NCI-H1694 treated with DMSO at 0.1 percent for 48 hours (cell line): Measurements from ENCODE around the gene PTPRR.
"Not testable (repeated sequence)": the region's sequence is repeated elsewhere in the genome, so short reads cannot be mapped to it uniquely, and the experiment has no call there.

Experiments
- DNase-seq: peaks from one replicate; lab custom pipeline; 2025; lab: John Stamatoyannopoulos, UW

Gene PTPRR

GRCh38 chr12:70747445-70748260, 172.9 kb downstream of the PTPRR start:
- no peak for DNase-seq

- DNase-seq = no peak
These were observed 175.5 kb downstream of the PTPRR start for GRCh38 chr12:70745048-70745447.

- no peak for DNase-seq
These were observed 176.4 kb downstream of the PTPRR start for GRCh38 chr12:70744178-70744577.

- DNase-seq = no peak
These were observed 179.3 kb downstream of the PTPRR start for GRCh38 chr12:70741256-70741655.

GRCh38 chr12:70739756-70740155, 180.8 kb downstream of the PTPRR start:
- DNase-seq = no peak

GRCh38 chr12:70736351-70737133, 184.0 kb downstream of the PTPRR start:
- DNase-seq = no peak

GRCh38 chr12:70735197-70735596, 185.3 kb downstream of the PTPRR start:
- not testable (repeated sequence) for DNase-seq

GRCh38 chr12:70733385-70733784, 187.2 kb downstream of the PTPRR start:
- peak; percentile 10 for DNase-seq

- DNase-seq = no peak
These were observed 188.3 kb downstream of the PTPRR start for GRCh38 chr12:70732287-70732686.

GRCh38 chr12:70730675-70731180, 189.8 kb downstream of the PTPRR start:
- DNase-seq = no peak

GRCh38 chr12:70724444-70724843, 196.1 kb downstream of the PTPRR start:
- no peak for DNase-seq

- DNase-seq = no peak
These were observed 197.8 kb downstream of the PTPRR start for GRCh38 chr12:70722584-70723343.

- DNase-seq = no peak
These were observed 198.7 kb downstream of the PTPRR start for GRCh38 chr12:70721656-70722357.

GRCh38 chr12:70721216-70721615, 199.3 kb downstream of the PTPRR start:
- DNase-seq = no peak

GRCh38 chr12:70719672-70720420, 200.7 kb downstream of the PTPRR start:
- DNase-seq = peak; percentile 10

GRCh38 chr12:70719071-70719470, 201.5 kb downstream of the PTPRR start:
- no peak for DNase-seq

GRCh38 chr12:70711831-70712230, 208.7 kb downstream of the PTPRR start:
- no peak for DNase-seq

GRCh38 chr12:70709022-70709421, 211.5 kb downstream of the PTPRR start:
- DNase-seq = no peak

GRCh38 chr12:70706611-70707010, 213.9 kb downstream of the PTPRR start:
- no peak for DNase-seq

GRCh38 chr12:70698345-70698744, 222.2 kb downstream of the PTPRR start:
- DNase-seq = no peak
